ENCODE data around the gene AKR1C8. TPM values are rescaled to one million over a fixed set of nuclear protein-coding genes. Genes with fewer than 3 reads are reported as not detected.

The AKR1C8 gene
- total RNA-seq = not detected in 2 replicates

GRCh38 chr10:5184987-5185775 lies at the start of gene AKR1C8:
Gene AKR1C8, minus strand, starts transcription at chr10:5185150. Its CDS starts 46 bp downstream, at chr10:5185104.

GRCh38 chr10:5196702-5197113 lies 11.8 kb upstream of the AKR1C8 start, which contains the start of gene AKR1C4:
Gene AKR1C4, plus strand, starts transcription at chr10:5196837. Its CDS starts 31 bp downstream, at chr10:5196868.

Other genes with a start within 250 kb of the AKR1C8 start
- gene AKR1C1, start 221.7 kb downstream of the AKR1C8 start, total RNA-seq = 72.2 and 86.1 TPM in 2 replicates
- gene AKR1C2, start 181.3 kb downstream of the AKR1C8 start, total RNA-seq = 20.4 and 34.5 TPM in 2 replicates
- 26.7 and 31.2 TPM in 2 replicates for gene AKR1C3, start 90.7 kb downstream of the AKR1C8 start, total RNA-seq
- gene AKR1C4, start 11.7 kb upstream of the AKR1C8 start, total RNA-seq = not detected in 2 replicates
- not detected in 2 replicates for gene UCN3, start 179.8 kb upstream of the AKR1C8 start, total RNA-seq
- not detected in 2 replicates for gene TUBAL3, start 219.7 kb upstream of the AKR1C8 start, total RNA-seq
- gene NET1, start 227.4 kb upstream of the AKR1C8 start, total RNA-seq = 24.0 and 43.6 TPM in 2 replicates